Effector CD4-positive, alpha-beta T cell (primary cell): ENCODE data around the gene ZCCHC24.

Experiments
- DNase-seq: peaks from one replicate; pipeline ENCODE4 v3.0.0-alpha.2; 2020

The ZCCHC24 gene

GRCh38 chr10:79445977-79446757, 743 bp upstream of the ZCCHC24 start:
- DNase-seq = peak; percentile 17

GRCh38 chr10:79444199-79445119, 965 bp downstream of the ZCCHC24 start:
- peak; percentile 35 for DNase-seq

GRCh38 chr10:79443338-79444198, 1.9 kb downstream of the ZCCHC24 start:
- no peak for DNase-seq

- DNase-seq = no peak
These were observed 3.0 kb downstream of the ZCCHC24 start for GRCh38 chr10:79442171-79443040.

- DNase-seq = no peak
These were observed 4.0 kb downstream of the ZCCHC24 start for GRCh38 chr10:79441433-79441832.

- DNase-seq = no peak
These were observed 5.1 kb downstream of the ZCCHC24 start for GRCh38 chr10:79440281-79440680.

GRCh38 chr10:79438699-79439085, 6.7 kb downstream of the ZCCHC24 start:
- DNase-seq = no peak

GRCh38 chr10:79438021-79438698, 7.3 kb downstream of the ZCCHC24 start:
- no peak for DNase-seq

- no peak for DNase-seq
These were observed 8.2 kb downstream of the ZCCHC24 start for GRCh38 chr10:79437111-79437814.

- DNase-seq = no peak
These were observed 8.6 kb downstream of the ZCCHC24 start for GRCh38 chr10:79436850-79437103.

GRCh38 chr10:79436066-79436849, 9.2 kb downstream of the ZCCHC24 start:
- no peak for DNase-seq

GRCh38 chr10:79435271-79436065, 10.0 kb downstream of the ZCCHC24 start:
- DNase-seq = no peak

GRCh38 chr10:79434821-79435251, 10.6 kb downstream of the ZCCHC24 start:
- no peak for DNase-seq

GRCh38 chr10:79434223-79434687, 11.2 kb downstream of the ZCCHC24 start:
- no peak for DNase-seq

- no peak for DNase-seq
These were observed 11.9 kb downstream of the ZCCHC24 start for GRCh38 chr10:79433324-79434222.

GRCh38 chr10:79431891-79432831, 13.3 kb downstream of the ZCCHC24 start:
- DNase-seq = no peak

- no peak for DNase-seq
These were observed 14.0 kb downstream of the ZCCHC24 start for GRCh38 chr10:79431428-79431827.
